WI38 (cell line): ENCODE results near the gene RAB3IP.
A peak's percentile ranks its signal among the peaks of the same experiment; 100 is the strongest.

Experiments used
- H3K4me3 ChIP-seq: 2 replicates; pipeline ENCODE4 v1.5.1; 2011; ENCODE audit warnings: low read depth, mild to moderate bottlenecking, control low read depth, low read length
- CTCF ChIP-seq: IDR thresholded peaks from 2 replicates; pipeline ENCODE4 v1.5.1; 2012; ENCODE audit warnings: low read depth, mild to moderate bottlenecking, control low read depth, low read length

The RAB3IP gene

GRCh38 chr12:69738351-69739286 is at the start of gene RAB3IP:
TSS of gene RAB3IP (plus strand) at chr12:69738860. CDS start at chr12:69755409, 16,549 bp downstream.
- peak; percentile 48 for TF ChIP-seq CTCF
- H3K4me3 ChIP-seq = peak within 1 kb of the TSS; percentile 70

DNA sequence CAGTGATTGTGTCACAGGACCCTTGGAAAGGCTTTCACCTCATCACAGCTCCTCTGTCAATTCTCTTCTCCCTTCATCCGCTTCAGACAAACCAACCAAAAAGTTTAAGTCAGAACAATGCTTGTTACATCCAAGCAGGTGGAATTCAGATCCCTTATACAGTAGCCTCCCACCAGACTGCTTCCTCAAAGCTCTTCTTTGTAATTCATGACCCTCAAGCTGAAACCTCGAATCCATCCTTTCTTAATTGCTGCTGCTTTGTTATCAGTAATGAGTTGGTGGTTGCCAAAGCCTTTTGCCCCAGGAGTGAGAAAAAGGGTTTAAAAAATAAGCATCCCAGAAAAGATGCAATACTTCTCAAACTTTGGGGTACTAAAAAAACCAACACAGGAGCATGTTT is 49.0 kb upstream of the RAB3IP start:
- no peak overlapping the region for H3K4me3 ChIP-seq
- no peak for TF ChIP-seq CTCF

- TF ChIP-seq CTCF = no peak
- no peak overlapping the region for H3K4me3 ChIP-seq
Observed at GRCh38 chr12:69694123-69694522, 44.5 kb upstream of the RAB3IP start.

GRCh38 chr12:69698054-69698453 is 40.6 kb upstream of the RAB3IP start:
- TF ChIP-seq CTCF = no peak
- no peak overlapping the region for H3K4me3 ChIP-seq

GRCh38 chr12:69698769-69699540 is 39.7 kb upstream of the RAB3IP start, which contains the start of gene BEST3:
TSS of gene BEST3 (minus strand) at chr12:69699303. CDS start at chr12:69697798, 1,505 bp downstream.
- no peak within 1 kb of the TSS for H3K4me3 ChIP-seq
- TF ChIP-seq CTCF = no peak

DNA sequence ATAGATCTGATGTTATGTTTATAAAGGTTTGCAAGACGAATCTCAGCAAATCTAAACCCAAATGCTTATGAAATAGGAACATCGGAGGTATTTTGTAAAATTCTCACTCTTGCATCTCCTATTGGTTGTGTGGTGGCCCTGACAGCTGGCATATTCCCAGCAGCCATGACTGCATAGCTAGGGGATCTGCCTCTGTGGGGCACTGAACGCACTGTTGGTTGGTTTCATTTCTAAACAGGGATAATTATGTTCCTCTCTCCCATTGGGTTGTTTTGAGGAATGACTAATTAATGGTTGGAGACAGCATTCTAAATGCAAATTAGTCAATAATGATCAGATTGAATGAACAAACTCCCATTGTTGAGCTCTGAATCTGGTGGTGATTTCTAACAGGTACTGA is 36.8 kb upstream of the RAB3IP start:
- H3K4me3 ChIP-seq = no peak overlapping the region
- TF ChIP-seq CTCF = no peak
